ENCODE measurements around the gene NADK2.

- peak in 2 of 3 donors; percentile 50 to 59 for TF ChIP-seq POLR2A (IDR thresholded peaks at IDR 0.05)
- TF ChIP-seq, protein P1, sequence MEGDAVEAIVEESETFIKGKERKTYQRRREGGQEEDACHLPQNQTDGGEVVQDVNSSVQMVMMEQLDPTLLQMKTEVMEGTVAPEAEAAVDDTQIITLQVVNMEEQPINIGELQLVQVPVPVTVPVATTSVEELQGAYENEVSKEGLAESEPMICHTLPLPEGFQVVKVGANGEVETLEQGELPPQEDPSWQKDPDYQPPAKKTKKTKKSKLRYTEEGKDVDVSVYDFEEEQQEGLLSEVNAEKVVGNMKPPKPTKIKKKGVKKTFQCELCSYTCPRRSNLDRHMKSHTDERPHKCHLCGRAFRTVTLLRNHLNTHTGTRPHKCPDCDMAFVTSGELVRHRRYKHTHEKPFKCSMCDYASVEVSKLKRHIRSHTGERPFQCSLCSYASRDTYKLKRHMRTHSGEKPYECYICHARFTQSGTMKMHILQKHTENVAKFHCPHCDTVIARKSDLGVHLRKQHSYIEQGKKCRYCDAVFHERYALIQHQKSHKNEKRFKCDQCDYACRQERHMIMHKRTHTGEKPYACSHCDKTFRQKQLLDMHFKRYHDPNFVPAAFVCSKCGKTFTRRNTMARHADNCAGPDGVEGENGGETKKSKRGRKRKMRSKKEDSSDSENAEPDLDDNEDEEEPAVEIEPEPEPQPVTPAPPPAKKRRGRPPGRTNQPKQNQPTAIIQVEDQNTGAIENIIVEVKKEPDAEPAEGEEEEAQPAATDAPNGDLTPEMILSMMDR (IDR thresholded peaks at IDR 0.05), result no peak
Measured at GRCh38 chr5:36240779-36241630, 720 bp downstream of the NADK2 start.
